ENCODE measurements around the gene CTAG1B.
"Not testable (repeated sequence)": the region's sequence is repeated elsewhere in the genome, so short reads cannot be mapped to it uniquely, and the experiment has no call there.

CTAG1B gene

GRCh38 chrX:154619182-154619581 is at the start of gene CTAG1B:
Gene CTAG1B (minus strand): TSS chrX:154619282. CDS start chrX:154619218, 64 bp downstream.
- not testable (repeated sequence) for DNase-seq

DNA sequence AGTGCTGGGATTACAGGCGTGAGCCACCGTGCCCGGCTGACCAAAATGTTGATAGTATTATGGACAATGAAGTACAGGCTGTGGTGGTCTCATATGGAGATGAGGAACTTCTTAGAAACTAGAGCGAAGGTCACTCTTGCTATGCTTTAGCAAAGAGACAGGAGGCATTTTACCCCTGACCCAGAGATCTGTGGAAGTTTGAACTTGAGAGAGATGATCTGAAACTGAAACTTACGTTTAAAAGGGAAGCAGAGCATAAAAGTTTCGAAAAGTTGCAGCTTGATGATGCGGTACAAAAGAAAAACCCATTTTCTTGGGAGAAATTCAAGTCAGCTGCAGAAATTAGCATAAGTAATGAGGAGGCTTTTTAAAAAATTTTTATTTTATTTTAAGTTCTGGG is 42.8 kb upstream of the CTAG1B start:
- DNase-seq, result no peak

GRCh38 chrX:154661170-154661569 is 42.1 kb upstream of the CTAG1B start:
- no peak for DNase-seq

- DNase-seq, result no peak
Observed at GRCh38 chrX:154660541-154660940, 41.5 kb upstream of the CTAG1B start.

DNA sequence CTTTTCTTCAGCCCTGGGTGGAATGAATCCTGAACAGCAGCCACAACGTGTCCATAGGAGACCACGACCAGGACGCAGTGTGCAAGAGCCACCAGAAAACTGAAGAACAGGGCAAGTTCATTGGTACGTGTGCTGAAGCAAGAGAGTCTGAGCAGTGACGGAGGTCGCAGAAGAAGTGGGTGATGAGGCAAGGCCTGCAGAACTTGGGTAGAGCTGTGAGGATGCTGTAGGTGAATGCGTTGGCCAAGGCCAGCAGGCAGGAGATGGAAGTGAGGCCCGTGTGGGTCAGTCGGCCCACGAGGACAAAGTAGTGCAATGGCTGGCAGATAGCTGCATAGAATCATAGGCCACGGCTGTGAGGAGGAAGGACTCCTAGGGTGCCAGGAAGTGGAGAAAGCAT is 39.9 kb upstream of the CTAG1B start:
- DNase-seq, result no peak

- no peak for DNase-seq
Observed at GRCh38 chrX:154658187-154658586, 39.1 kb upstream of the CTAG1B start.

DNA sequence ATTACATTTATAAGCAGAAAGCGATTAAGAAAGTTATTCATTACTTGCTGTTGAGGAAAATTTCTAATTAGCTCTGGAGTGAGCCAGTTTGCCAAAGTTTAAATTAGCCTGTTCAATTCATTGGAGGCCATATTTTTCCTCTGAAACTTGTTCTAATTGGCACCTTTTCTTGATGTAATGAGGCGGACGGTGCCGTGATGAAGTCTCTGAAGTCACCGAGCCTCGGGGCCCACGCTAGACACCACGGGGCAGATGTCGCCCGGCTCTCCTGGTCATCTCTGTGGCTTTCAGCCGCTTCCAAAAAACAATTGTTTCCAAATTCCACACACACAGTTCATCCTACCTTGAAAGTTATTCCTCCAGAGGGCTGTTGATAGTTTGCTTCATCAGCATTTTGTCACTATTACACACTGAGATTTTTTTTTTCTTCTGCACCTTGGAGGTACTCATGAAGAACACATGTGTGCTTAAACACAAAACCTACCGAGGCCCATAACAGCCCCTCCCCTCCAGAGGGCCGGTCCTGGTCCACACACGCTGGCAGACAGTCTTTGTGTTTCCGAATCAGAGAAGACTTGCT is 38.2 kb upstream of the CTAG1B start:
- no peak for DNase-seq

- no peak for DNase-seq
Observed at GRCh38 chrX:154655786-154656185, 36.7 kb upstream of the CTAG1B start.

DNA sequence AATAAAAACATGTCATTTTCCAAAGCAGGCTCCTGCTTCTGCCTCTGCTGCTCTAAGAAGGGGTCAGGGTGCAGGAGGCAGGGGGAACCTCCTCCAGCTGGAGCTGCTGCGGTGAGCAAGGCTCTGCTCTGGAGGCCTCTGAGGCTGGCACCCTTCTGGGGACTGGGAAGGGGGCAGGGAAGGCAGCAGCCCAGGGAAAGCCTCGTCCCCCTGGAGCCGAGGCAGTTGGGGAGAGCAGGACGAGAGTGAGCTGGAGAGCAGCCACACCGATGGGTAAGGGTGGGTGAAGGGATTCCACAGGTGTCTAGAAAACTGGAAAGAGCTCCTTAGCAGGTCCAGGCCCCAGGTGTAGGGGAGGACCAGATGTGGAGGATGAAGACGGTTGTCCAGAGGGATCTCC is 36.3 kb upstream of the CTAG1B start:
- DNase-seq, result no peak

DNA sequence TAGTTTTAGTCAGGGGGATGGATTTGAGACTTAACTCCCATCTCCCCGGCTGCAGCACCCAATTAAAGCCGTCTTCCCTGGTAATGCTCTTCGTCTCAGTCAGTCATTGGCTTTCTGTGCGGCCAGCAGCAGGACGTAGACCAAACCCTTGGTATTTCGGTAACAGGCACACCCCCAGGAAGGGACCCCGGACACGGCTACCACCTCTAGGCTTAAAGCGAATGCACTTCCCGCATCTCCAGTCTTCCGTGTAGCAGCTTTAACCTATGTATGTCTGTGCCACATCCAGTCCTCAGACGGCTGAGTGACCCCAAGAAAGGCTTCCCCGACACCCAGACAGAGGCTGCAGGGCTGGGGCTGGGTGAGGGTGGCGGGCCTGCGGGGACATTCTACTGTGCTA is 35.8 kb upstream of the CTAG1B start:
- DNase-seq, result no peak

GRCh38 chrX:154654372-154654771 is 35.3 kb upstream of the CTAG1B start:
- no peak for DNase-seq

DNA sequence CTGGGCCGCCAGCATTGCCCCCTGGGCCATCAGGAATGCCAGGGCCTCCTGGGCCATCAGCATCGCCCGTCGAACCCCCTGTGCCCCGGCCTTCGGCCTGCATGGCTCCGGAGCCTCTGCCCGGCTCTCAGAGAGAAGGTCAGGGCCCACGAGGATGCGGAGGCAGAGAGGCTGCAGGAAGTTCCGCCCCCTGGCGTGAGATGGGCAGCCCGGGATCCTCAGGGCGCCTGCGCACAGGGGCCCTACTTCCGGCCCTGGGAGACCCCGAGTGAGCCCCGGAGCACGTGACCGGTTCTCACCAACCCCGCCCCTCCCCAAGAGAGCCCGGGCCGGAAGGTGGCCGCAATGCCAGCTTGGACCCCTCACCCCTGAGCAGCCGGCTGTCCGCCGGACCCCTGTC is 34.3 kb upstream of the CTAG1B start, which contains the start of gene CTAG2:
CTAG2 (minus strand) TSS at position 167 of the 400 bp plus-strand sequence; CDS start at position 103, 64 bp downstream.
- DNase-seq, result not testable (repeated sequence)

- DNase-seq, result no peak
Observed at GRCh38 chrX:154653048-154653401, 33.9 kb upstream of the CTAG1B start.

DNA sequence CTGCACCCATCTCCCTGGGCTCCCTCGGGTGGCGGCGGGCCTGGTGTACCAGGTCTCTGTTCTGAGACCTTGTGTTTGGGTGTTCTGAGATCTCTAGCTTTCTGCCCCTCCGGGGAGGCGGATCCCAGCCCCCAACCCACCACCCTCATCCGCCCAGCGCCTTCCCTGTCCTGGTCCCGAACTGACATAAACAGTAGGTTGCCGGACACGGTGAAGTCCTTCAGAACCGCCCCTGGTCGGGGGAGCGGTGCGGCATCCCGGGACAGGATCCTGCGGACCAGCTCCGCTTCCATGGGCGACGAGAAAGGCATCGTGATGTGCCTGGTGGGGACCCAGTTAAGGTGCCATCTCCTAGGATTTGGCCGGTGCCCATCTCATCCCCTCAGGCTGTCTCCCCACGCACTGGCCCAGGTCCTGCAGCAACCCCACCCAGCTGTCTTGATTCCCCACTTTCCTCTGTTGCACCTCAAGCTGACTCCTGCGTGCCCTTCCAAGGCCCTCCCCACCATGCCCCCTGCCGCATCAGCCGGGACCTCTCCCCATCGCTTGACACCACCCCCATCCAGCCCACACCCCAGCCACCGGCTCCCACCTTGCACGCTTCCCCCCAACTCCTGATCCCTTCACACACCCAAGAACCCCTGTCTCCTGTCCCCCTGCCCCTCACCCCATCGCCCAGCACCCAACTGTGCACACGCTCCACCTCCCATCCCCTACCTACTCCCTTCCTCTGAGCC is 33.4 kb upstream of the CTAG1B start:
- DNase-seq, result no peak

DNA sequence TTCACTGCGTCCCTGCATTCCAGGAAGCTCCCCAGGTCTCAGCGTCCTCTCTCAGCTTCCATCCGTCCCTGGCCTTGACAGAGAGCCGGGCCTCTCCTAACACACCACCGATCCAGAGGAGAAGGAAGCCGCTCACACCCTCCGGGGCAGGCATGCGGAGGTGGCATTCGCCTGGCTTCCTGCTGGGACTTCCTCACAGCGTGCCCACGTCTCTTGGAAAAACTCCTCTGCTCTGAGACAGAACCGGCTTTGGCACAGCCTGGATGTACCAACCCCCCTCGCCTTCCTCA is 31.1 kb upstream of the CTAG1B start:
- no peak for DNase-seq

GRCh38 chrX:154649503-154650220 is 30.6 kb upstream of the CTAG1B start:
- no peak for DNase-seq

DNA sequence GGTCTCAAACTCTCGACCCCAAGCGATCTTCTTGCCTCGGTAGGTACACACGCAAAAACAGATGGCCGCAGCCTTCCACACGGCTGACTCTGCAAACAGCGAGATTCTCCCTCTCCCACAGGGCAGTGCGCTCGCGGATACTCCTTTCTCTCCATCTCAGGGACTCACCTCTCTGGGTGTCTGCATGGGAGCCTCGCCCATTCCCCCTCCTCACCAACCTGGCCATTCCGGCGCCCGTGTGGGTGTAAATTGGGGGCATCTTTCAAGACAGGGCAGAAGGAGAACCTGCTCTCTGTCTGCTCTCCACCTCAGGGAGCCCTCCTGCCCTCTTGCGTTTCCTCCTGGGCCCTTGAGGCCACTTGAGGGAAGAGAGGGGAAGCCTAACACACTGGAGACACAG is 29.8 kb upstream of the CTAG1B start:
- no peak for DNase-seq

GRCh38 chrX:154645745-154646378 is 26.8 kb upstream of the CTAG1B start:
- DNase-seq, result not testable (repeated sequence)

DNA sequence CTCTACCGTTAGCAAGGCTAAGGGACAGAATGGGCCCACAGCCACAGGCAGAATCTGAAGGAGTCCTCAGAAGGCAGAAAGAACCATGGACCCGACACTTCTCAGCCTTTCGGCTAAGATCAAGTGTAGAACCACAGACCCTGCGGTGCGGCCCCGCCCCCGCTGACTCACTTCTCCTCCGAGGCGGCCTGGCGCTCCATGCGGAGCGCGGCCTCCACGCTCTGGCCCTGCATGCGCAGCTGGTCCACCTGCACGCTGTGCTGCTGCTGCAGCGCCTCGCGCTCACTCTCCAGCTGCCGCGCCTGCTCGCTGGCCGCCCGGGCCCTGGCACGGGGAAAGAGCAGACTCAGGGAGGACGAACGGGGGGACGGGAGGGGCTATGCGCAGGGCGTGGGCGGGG is 24.6 kb upstream of the CTAG1B start:
- not testable (repeated sequence) for DNase-seq

- DNase-seq, result not testable (repeated sequence)
Observed at GRCh38 chrX:154641740-154642139, 22.7 kb upstream of the CTAG1B start.

DNA sequence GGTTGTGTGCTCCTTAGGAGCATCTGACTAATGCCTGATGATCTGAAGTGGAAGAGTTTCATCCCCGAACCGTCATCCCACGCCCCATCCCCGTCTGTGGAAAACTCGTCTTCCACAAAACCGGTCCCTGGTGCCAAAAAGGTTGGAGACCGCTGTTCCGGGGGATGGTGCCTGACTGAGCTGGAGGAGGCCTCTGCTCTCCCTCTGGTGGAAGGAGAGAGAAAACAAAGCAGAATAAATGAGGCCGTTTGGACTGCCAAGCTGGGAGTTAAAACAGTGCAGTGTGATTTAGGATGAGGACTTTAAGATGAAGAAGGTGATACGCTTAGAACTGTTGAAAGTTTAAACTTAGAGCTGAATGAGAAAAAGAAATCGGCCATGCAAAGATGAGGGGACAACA is 14.6 kb upstream of the CTAG1B start:
- not testable (repeated sequence) for DNase-seq

GRCh38 chrX:154630949-154631348 is 11.9 kb upstream of the CTAG1B start:
- DNase-seq, result not testable (repeated sequence)

GRCh38 chrX:154628960-154629359 is 9.9 kb upstream of the CTAG1B start:
- not testable (repeated sequence) for DNase-seq
